Epithelial cell of proximal tubule (primary cell): ENCODE measurements around the gene GP9. TPM values are rescaled to one million over a fixed set of nuclear protein-coding genes. Genes with fewer than 3 reads are reported as not detected.
"Not testable (repeated sequence)": the region's sequence is repeated elsewhere in the genome, so short reads cannot be mapped to it uniquely, and the experiment has no call there.

Source experiments
- DNase-seq: peaks from one replicate; pipeline ENCODE4 v3.0.0-alpha.2; 2011; ENCODE audit warnings: low read depth
- H3K4me3 ChIP-seq: 2 replicates; pipeline ENCODE4 v1.5.1; 2011; ENCODE audit warnings: low read depth, mild to moderate bottlenecking, low read length
- total RNA-seq: library from RNA; depleted of rRNA; stranded (reverse); fragments of >200 nt; gene quantifications from 2 replicates; pipeline ENCODE4 v1.2.3, GENCODE V29; 2015
- TF ChIP-seq, protein P1 (sequence below): conservative IDR thresholded peaks from 2 replicates; pipeline ENCODE4 v1.5.1; 2012; ENCODE audit warnings: low read depth, mild to moderate bottlenecking, low read length

The GP9 gene
- total RNA-seq, 1 donor from 2014 or later = not detected

- TF ChIP-seq, protein P1, sequence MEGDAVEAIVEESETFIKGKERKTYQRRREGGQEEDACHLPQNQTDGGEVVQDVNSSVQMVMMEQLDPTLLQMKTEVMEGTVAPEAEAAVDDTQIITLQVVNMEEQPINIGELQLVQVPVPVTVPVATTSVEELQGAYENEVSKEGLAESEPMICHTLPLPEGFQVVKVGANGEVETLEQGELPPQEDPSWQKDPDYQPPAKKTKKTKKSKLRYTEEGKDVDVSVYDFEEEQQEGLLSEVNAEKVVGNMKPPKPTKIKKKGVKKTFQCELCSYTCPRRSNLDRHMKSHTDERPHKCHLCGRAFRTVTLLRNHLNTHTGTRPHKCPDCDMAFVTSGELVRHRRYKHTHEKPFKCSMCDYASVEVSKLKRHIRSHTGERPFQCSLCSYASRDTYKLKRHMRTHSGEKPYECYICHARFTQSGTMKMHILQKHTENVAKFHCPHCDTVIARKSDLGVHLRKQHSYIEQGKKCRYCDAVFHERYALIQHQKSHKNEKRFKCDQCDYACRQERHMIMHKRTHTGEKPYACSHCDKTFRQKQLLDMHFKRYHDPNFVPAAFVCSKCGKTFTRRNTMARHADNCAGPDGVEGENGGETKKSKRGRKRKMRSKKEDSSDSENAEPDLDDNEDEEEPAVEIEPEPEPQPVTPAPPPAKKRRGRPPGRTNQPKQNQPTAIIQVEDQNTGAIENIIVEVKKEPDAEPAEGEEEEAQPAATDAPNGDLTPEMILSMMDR = no peak
- no peak for DNase-seq
Observed at GRCh38 chr3:129104498-129105079, 44.0 kb downstream of the GP9 start.

DNA sequence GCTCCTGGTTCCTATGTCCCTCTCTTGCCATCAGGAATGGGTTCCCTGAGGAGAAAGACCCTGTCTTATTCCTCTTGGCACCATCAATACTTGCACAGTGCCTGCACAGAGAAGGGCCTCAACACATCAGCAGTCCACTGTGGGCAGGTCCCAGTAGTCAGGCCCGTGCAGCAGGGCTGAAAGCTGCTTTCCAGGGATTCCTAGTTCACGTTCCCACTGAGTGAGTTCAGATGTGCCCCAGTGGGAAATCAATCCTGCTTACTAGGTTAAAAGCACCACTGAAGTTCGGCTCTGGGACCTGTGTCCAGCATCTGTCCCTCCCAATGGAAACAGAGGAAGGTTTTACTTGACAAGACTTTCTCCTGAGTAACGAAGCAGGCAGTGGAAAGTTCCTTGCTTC lies 45.3 kb downstream of the GP9 start:
- TF ChIP-seq, protein P1 = no peak
- no peak overlapping the region for H3K4me3 ChIP-seq
- no peak for DNase-seq

More at GRCh38 chr3:129104498-129105079, 44.0 kb downstream of the GP9 start:
- H3K4me3 ChIP-seq = no peak overlapping the region

GRCh38 chr3:129106320-129106719 lies 45.7 kb downstream of the GP9 start:
- no peak for DNase-seq
- TF ChIP-seq, protein P1 = peak; percentile 8
- no peak overlapping the region for H3K4me3 ChIP-seq

DNA sequence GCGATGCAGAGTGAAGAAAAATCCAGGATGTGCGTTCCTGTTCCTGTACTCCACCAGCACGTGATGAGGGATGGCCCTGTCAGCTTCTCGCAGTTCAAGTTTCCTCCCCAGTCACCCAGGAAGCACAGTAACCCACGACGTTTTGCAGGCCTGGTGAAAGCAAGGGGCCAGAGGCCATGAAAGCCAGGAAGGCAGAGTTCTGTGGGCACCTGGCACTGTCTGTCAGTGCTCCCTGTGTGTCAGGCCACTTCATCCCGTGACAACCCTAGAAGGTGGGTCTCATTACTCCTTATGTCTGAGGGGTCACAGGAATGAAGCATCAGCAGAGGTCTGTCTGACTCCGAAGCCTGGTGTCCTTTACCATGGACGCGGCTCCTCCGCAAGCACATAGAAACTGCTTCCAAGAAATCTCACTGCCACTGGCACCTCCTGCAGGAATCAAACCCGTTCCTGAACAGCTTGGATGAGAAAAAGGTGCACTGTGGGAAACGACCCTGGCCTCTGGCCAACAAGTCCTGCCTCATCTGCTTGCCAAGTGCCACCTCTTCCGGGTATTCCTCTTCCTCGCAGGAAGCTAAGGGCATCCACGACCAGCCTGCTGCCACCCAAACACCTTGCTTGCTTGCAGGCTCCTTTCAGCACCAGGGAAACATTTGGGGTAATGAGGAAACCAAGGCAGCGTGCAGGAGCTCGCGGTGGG lies 46.4 kb downstream of the GP9 start:
- H3K4me3 ChIP-seq = no peak overlapping the region
- DNase-seq = no peak
- TF ChIP-seq, protein P1 = no peak

DNA sequence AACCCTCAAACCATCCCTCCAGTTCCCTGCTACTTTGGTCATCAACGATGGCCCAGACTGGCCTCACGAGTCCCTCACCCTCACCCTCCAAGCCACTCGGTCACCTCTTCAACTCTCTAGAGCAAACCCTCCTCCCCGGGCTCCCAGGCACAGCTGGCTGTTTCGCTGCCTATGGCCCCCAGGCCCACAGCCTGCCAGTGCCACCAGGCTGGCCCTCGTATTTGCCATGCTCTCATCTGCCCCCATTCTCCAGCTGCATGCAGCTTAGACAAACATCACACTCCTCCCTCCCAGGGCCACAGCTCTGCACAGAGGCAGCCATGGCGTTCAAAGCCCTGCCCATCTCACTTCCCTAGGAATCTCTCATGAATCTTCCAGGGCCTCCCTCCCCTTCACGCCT lies 47.2 kb downstream of the GP9 start:
- no peak for DNase-seq
- H3K4me3 ChIP-seq = no peak overlapping the region
- TF ChIP-seq, protein P1 = no peak

- not testable (repeated sequence) for DNase-seq, H3K4me3 ChIP-seq
Observed at GRCh38 chr3:129111076-129111780, 50.6 kb downstream of the GP9 start.

Other genes with a start within 250 kb of the GP9 start
- gene ACAD9, start 181.2 kb upstream of the GP9 start, total RNA-seq = 42.8 and 44.6 TPM in 2 replicates
- gene CFAP92, start 66.7 kb upstream of the GP9 start, total RNA-seq = not detected in 2 replicates
- gene EFCC1, start 59.5 kb upstream of the GP9 start, total RNA-seq = not detected in 2 replicates
- 14.5 and 22.4 TPM in 2 replicates for gene RAB43, start 61.0 kb downstream of the GP9 start, total RNA-seq
- 7.8 and 33.1 TPM in 2 replicates for gene ISY1, start 100.3 kb downstream of the GP9 start, total RNA-seq
- 292 and 372 TPM in 2 replicates for gene CNBP, start 123.1 kb downstream of the GP9 start, total RNA-seq
- gene COPG1, start 188.8 kb downstream of the GP9 start, total RNA-seq = 123 and 124 TPM in 2 replicates
- 40.3 and 43.0 TPM in 2 replicates for gene HMCES, start 218.1 kb downstream of the GP9 start, total RNA-seq